NCI-H524 (cell line): ENCODE results near the gene RRAS.

Source experiments
- DNase-seq, 2 experiments: peaks; one replicate each; lab custom pipeline; 2025; lab: John Stamatoyannopoulos, UW

The RRAS gene

GRCh38 chr19:49677231-49677900 lies 37.4 kb upstream of the RRAS start, which contains the start of gene PRMT1:
Gene PRMT1, plus strand, starts transcription at chr19:49677271. Its CDS starts 10 bp downstream, at chr19:49677281.
- DNase-seq = peak; percentile 71 to 84

GRCh38 chr19:49676784-49677230 lies 36.9 kb upstream of the RRAS start:
- DNase-seq = peak; percentile 100

- peak; percentile 91 to 92 for DNase-seq
These were observed 36.3 kb upstream of the RRAS start for GRCh38 chr19:49676136-49676783.

GRCh38 chr19:49672131-49672919 lies 32.4 kb upstream of the RRAS start:
- DNase-seq = peak; percentile 88 to 92

- DNase-seq = no peak
These were observed 29.6 kb upstream of the RRAS start for GRCh38 chr19:49669516-49669915.

- no peak for DNase-seq
These were observed 27.5 kb upstream of the RRAS start for GRCh38 chr19:49667473-49667872.

- peak; percentile 37 to 75 for DNase-seq
These were observed 26.1 kb upstream of the RRAS start for GRCh38 chr19:49666120-49666444.

- DNase-seq = peak; percentile 88 to 95
These were observed 25.6 kb upstream of the RRAS start, which contains the start of the genes BCL2L12 and IRF3 for GRCh38 chr19:49665351-49666119. Gene BCL2L12, plus strand, starts transcription at chr19:49665933. Its CDS starts 760 bp downstream, at chr19:49666693. Gene IRF3, minus strand, starts transcription at chr19:49665857. Its CDS starts 1,019 bp downstream, at chr19:49664838.

- no peak for DNase-seq
These were observed 25.1 kb upstream of the RRAS start for GRCh38 chr19:49665036-49665350.

- DNase-seq = peak; percentile 48 to 82
These were observed 24.5 kb upstream of the RRAS start for GRCh38 chr19:49664171-49665035.

- no peak for DNase-seq
These were observed 23.3 kb upstream of the RRAS start for GRCh38 chr19:49663224-49663623.

GRCh38 chr19:49662011-49662410 lies 22.1 kb upstream of the RRAS start:
- DNase-seq = no peak

- no peak for DNase-seq
These were observed 20.5 kb upstream of the RRAS start for GRCh38 chr19:49660338-49660961.

- DNase-seq = no peak
These were observed 18.9 kb upstream of the RRAS start for GRCh38 chr19:49658566-49659442.

GRCh38 chr19:49658139-49658517 lies 18.2 kb upstream of the RRAS start:
- no peak for DNase-seq

GRCh38 chr19:49657493-49658138 lies 17.7 kb upstream of the RRAS start:
- DNase-seq = no peak

GRCh38 chr19:49656456-49657109 lies 16.6 kb upstream of the RRAS start:
- no peak for DNase-seq
